Measurements from ENCODE around the gene PROKR1.
"Not testable (repeated sequence)": the region's sequence is repeated elsewhere in the genome, so short reads cannot be mapped to it uniquely, and the experiment has no call there.

Gene PROKR1

DNA sequence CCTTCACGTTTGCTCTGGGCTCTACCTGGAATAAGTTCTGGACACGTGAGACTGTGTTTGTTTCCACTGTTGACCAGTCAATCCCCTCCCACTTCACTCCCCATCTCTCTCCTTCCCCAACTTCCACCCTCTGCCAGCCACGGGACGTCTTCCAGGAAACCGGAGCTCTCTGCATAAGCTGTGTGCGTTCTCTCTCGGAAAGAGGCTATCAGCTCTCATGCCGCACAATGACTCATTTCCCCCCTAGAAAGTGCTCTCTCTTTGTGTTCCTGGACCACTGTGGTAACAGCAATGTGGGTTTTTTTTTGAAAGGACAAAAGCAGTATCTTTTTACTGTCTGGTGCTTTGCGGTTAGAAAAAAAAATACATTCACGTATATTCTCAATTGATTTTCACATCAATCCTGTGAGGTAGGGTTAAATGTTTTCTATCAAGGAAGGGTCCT is 10.2 kb downstream of the PROKR1 start:
- no peak for DNase-seq
- intact Hi-C loops (cut with DNase I): no loop called here

GRCh38 chr2:68658266-68658665 is 14.9 kb downstream of the PROKR1 start:
- intact Hi-C loops (cut with DNase I): no loop called here
- DNase-seq: no peak

DNA sequence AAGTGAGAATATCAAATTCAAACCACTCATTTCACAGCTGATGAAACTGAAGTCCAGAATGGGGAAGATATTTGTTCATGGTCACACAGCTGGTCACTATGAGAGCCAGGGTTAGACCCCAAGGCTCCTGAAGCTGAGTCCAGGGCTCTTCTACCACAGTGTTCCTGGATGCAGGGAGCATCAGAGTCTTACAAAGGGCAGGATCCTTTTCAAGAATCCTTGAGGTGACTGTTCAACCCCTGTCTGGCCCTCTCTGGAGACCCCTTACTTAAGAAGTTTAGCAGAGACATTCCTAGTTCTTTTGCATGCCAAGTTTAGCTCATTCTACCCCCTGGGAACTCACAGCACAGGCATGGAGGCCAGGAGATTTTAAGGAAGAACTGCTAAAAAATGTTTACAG is 15.7 kb downstream of the PROKR1 start:
- no peak for DNase-seq
- intact Hi-C loops (cut with DNase I): no loop called here

GRCh38 chr2:68660658-68661057 is 17.3 kb downstream of the PROKR1 start:
- no peak for DNase-seq
- intact Hi-C loops (cut with DNase I): no loop called here

DNA sequence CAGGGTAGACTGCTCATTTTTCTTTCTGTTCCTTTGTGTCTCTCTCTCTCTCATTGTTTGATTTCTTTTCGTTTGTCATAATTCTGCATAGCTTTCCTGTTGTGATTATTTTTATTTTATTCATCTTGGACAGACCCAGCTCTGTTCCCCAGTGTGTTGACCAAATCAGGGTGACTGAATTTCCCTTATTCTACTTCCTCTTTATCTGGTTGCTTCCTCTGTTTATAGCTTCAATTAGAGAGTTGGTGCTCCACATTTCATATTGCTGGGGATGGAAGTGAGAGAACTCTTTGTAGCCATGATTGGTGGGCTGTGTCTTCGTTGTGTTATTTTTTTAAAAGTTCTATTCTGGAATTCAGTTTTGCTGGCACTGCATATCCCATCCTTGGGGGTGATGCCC is 19.1 kb downstream of the PROKR1 start:
- intact Hi-C loops (cut with DNase I): no loop called here
- no peak for DNase-seq

- no peak for DNase-seq
- intact Hi-C loops (cut with DNase I): no loop called here
These were observed 20.2 kb downstream of the PROKR1 start for GRCh38 chr2:68663371-68664156.

DNA sequence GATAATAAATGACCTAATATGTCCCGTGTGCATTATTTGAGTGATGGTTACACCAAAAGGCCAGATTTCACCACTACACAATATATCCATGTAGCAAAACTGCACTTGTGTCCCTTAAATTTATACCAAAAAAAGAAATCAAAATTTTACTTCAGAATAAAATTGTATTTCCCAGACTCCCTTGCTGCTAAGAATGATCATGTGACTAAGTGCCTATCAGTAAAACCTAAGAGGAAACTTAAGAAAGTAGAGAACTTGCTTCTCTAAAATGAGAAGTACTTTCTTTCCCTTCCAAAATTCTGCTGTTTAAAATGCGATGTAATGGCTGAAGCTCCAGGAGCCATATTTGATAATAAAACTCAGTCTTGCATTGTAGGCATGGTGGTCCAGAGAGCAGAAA is 24.0 kb downstream of the PROKR1 start:
- intact Hi-C loops (cut with DNase I): no loop called here
- DNase-seq: no peak

DNA sequence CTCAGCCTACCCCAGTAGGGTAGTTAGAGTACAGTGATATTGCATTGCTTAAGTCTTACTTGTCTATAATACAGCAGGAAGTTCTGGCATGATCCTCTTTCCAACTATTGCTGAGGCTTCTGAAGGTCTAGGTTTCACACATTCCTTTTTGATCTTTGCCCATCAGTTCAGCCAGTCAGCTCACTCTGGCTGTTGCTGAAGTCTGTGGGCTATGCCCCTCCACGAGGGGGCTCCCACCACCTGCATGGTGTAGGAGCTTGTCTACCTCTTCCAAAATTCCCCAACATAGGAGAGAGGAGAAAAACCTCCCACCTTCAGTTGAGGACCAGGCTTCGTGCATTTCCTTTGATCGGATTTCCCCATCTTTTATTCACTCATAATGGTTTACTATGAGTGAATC is 26.3 kb downstream of the PROKR1 start:
- intact Hi-C loops (cut with DNase I): no loop called here
- no peak for DNase-seq

DNA sequence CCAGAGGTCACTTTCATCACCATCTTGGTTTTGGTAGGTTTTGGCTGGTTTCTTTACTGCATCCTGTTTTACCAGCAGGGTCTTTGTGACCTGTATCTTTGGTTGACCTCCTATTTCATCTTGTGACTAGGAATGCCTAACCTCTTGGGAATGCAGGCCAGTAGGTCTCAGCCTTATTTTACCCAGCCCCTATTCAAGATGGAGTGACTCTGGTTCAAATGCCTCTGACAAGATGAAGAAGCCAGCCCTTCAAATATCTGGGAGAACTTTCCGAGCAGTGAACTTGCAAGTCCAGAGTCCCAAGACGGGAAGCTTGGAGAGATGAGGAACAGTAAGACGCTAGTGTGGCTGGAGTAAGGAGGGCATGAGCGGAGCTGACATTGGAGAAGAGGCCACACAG is 28.6 kb downstream of the PROKR1 start:
- no peak for DNase-seq

GRCh38 chr2:68673631-68674030 is 30.3 kb downstream of the PROKR1 start:
- intact Hi-C loops (cut with DNase I): no loop called here
- DNase-seq: no peak

More for the DNA sequence above, 28.6 kb downstream of the PROKR1 start:
- intact Hi-C loops (cut with DNase I): no loop called here

DNA sequence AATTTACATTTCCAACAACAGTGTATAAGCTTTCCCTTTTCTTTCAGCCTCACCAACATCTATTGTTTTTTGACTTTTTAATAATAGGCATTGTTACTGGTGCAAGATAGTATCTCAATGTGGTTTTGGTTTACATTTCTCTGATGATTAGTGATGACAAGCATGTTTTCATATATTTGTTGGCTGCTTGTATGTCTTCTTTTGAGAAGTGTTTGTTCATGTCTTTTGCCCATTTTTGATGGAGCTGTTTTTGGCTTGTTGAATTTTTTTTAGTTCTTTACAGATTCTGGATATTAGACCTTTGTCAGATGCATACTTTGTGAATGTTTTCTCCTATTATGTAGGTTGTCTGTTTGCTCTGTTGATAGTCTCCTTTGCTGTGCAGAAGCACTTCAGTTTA is 32.1 kb downstream of the PROKR1 start:
- no peak for DNase-seq
- intact Hi-C loops (cut with DNase I): no loop called here

DNA sequence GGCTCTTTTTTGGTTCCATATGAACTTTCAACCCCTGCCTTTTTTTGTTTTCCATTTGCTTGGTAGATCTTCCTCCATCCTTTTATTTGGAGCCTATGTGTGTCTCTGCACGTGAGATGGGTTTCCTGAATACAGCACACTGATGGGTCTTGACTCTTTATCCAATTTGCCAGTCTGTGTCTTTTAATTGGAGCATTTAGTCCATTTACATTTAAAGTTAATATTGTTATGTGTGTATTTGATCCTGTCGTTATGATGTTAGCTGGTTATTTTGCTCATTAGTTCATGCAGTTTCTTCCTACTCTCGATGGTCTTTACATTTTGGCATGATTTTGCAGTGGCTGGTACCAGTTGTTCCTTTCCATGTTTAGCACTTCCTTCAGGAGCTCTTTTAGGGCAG is 34.5 kb downstream of the PROKR1 start:
- DNase-seq; intact Hi-C loops (cut with DNase I): not testable (repeated sequence)

DNA sequence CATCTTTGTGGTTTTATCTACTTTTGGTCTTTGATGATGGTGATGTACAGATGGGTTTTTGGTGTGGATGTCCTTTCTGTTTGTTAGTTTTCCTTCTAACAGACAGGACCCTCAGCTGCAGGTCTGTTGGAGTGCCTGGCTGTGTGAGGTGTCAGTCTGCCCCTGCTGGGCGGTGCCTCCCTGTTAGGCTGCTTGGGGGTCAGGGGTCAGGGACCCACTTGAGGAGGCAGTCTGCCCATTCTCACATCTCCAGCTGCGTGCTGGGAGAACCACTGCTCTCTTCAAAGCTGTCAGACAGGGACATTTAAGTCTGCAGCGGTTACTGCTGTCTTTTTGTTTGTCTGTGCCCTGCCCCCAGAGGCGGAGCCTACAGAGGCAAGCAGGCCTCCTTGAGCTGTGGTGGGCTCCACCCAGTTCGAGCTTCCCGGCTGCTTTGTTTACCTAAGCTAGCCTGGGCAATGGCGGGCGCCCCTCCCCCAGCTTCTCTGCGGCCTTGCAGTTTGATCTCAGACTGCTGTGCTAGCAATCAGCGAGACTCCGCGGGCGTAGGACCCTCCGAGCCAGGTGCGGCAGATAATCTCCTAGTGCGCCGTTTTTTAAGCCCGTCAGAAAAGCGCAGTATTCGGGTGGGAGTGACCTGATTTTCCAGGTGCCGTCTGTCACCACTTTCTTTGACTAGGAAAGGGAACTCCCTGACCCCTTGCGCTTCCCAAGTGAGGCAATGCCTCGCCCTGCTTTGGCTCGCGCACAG is 36.0 kb downstream of the PROKR1 start:
- intact Hi-C loops (cut with DNase I): not testable (repeated sequence)
- peak in 2 of 10 donors; percentile 71 to 75 for DNase-seq

DNA sequence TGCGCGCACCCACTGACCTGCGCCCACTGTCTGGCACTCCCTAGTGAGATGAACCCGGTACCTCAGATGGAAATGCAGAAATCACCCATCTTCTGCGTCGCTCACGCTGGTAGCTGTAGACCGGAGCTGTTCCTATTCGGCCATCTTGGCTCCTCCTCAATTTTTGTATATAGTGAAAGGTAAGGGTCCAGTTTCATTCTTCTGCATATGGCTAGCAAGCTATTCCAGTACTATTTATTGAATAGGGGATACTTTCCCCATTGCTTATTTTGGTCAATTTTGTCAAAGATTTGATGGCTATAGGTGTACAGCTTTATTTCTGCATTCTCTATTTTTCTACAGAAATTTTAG is 36.5 kb downstream of the PROKR1 start:
- intact Hi-C loops (cut with DNase I); DNase-seq: not testable (repeated sequence)

- no peak for DNase-seq
- intact Hi-C loops (cut with DNase I): no loop called here
These were observed 40.8 kb downstream of the PROKR1 start for GRCh38 chr2:68684197-68684596.

DNA sequence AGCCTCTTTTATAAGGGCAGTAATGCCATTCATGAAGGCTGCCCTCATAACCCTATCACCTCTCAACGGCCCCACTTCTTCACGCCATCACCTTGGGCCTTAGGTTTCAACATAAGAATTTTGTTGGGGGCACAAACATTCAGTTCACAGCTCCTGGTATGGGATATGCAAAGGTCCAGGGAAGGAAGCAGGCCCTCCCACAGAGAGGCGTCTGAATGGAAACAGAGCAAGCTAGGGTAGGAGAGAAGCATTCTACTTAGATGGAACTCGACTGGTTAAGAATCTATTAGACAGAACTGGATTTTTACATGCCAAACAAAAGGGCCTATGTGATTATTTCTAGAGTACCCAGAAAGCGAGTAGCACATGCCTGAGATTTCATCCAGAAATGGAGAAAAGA is 42.8 kb downstream of the PROKR1 start:
- intact Hi-C loops (cut with DNase I): no loop called here

GRCh38 chr2:68687018-68687417 is 43.6 kb downstream of the PROKR1 start:
- intact Hi-C loops (cut with DNase I): no loop called here
- DNase-seq: no peak

More for the DNA sequence above, 42.8 kb downstream of the PROKR1 start:
- no peak for DNase-seq

DNA sequence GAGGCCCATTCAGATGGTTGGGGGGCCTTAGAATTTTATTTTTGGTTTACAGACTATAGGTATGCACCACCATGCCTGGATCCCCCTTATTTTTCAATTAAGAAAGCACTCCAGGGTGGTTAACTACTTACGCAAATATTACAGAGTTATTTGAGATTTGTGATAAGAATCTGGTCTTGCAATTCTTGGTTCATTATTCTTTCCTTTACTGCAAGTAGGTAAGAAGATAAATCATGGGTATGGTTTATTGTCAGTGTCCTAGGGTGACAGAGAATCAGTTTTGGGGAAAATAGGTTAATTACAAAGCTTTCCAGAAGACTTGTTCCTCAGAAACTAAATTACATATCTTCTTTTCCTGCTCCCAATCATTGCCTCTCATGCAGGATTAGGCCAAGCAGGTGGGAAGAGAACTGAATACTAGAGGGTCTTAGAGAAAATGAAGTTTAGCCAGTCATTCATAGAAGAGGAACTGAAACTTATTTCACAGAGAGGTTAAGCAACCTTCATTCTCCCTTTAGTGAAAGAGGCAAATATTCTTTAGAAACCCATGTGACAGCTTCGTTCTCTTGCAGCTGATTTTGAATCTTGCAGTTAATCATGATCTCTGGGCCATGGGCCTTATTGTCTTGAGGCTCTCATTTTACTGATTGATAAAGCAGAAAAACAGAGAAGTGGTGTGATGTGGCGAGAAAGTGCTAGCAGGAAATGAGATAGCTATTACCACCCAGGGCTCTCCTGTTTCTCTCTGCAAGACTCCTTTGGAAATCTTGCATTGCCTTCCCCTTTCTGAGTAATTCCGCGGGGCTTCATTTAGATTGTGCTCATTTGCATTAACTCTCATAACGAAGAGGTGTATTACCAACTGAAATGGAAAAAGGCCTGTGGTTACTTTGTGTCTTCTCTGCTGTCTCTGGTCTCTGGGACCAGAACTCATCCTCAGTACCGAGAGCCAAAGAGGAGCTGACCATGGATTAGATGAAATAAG is 46.5 kb downstream of the PROKR1 start:
- DNase-seq: no peak
- intact Hi-C loops (cut with DNase I): no loop called here

DNA sequence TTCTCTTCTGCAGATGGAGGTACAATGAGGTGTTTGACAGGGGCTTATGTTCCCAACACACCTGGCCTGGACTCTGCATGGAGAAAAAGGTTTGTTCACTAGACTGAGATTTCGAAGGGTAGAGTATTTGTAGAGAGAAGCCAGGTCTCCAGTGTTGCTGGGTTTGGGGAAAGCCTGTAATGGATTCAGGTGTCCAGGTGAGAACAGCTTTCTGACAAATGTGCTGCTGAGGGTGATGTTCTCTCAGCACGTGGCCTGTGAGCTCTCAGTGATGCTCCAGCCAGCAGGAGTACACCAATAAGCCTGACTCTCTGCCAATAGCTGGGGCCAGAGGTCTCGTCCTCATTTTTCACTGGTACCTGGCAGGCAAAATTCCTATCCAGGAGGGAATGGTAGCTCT is 47.5 kb downstream of the PROKR1 start:
- intact Hi-C loops (cut with DNase I): no loop called here
- DNase-seq: no peak

DNA sequence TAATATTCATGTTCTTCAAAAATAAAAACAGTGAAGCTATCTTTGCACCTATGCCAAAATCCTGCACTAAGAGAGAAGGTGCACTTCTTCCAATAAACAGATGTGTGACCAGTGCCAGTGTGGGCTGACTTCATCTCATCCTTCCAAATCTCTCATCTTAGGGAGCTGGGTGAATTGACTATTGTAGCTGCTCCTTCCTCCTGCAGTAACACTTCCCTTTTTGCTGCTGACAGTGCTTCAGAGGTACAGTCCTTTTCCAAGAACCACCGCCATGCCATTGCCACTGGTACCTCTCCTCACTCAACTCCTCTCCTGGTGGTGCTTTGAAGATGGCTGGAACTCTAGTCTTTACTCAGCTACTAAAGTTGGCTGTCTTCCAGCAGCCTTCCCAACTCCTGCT is 49.1 kb downstream of the PROKR1 start:
- no peak for DNase-seq
- intact Hi-C loops (cut with DNase I): no loop called here

DNA sequence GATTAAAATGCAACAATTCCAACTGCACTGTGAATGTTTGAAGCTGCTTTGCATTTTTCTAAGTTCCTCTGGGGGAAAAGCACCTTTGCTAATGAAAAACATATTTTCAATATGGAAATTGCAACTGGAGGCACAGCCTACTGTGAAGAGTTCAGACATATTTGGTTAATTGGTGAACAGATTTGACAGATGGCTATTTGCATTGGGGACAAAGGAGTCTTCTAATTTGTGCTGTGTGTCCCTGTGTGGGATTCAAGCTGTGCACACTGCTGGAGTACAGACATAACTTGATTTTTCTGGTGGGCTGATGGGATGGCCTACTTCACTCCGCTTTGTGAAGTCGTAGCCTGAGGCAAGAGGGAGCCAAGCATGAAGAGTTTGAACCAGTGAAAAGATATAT is 50.6 kb downstream of the PROKR1 start:
- DNase-seq: no peak
- intact Hi-C loops (cut with DNase I): no loop called here
